CD4-positive, alpha-beta T cell treated with Interleukin-1 beta for 1 hour (primary cell): ENCODE measurements around the gene HSD11B2.

Experiments used
- DNase-seq, 2 donors: peaks; one replicate each; pipeline ENCODE4 v3.0.0-alpha.2; 2020 to 2022

The HSD11B2 gene

DNA sequence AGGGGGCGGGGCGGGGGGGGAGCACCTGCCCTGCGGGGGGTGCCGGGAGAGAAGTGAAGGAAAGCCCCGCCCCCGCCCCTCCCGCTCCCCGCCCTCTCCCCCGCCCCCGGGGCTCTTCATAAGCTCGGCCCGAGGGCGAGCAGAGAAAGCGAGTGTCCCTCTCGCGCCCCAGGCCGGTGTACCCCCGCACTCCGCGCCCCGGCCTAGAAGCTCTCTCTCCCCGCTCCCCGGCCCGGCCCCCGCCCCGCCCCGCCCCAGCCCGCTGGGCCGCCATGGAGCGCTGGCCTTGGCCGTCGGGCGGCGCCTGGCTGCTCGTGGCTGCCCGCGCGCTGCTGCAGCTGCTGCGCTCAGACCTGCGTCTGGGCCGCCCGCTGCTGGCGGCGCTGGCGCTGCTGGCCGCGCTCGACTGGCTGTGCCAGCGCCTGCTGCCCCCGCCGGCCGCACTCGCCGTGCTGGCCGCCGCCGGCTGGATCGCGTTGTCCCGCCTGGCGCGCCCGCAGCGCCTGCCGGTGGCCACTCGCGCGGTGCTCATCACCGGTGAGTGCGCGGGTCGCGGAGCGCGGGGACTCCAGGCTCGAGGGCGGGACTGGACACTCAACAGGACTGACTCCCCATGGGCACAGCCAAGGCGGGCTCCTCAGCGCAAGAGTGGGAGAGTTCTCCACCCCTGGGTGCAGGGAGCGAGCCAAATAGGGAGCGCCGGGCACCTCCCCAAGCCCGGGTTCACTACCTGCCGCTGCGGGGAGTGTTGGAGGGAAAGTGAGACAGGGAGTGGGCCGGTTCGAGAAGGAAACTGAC, at the start of gene HSD11B2:
Gene HSD11B2 (plus strand): TSS at position 145 of the 798 bp plus-strand sequence. CDS start 128 bp downstream, at position 273.
- peak; percentile 17 to 24 for DNase-seq

- no peak for DNase-seq
Observed at GRCh38 chr16:67383284-67383683, 47.6 kb upstream of the HSD11B2 start.

DNA sequence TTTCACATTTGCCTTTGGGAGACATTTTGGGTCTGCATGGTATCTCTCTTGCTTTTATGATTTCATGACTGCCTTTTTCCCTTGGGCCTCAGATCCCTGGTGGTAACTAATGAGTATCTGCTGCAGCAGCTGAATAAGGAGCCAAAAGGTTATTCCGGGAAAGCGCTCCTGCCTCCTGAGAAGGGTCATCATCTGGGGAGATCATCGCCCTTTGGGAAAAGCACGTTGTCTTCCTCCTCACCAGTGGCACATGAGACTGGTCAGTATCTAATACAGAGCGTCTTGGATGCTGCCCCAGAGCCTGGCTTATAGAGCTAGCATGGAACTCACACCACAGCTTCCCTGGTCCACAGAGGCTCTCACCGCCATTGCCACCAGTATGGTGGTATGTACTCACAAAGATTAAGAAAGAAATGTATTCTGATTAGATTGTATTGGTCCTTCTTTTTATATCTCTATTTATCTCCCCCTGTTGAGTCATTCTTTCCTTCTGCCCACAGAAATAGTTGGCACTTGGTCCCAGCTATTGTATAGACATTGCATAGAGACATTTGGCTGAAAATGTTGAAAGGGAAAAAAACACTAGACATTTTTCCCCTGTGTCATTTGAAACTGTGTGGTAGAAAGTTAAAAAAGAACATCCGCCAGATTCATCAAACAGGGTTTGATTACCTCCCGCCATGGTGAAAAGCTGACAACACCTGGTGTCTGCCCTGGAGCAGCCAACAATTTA, 46.0 kb upstream of the HSD11B2 start:
- DNase-seq: no peak

GRCh38 chr16:67386861-67387455, 44.0 kb upstream of the HSD11B2 start:
- DNase-seq: no peak

GRCh38 chr16:67387479-67388079, 43.3 kb upstream of the HSD11B2 start:
- DNase-seq: no peak

- no peak for DNase-seq
Observed at GRCh38 chr16:67388191-67388590, 42.7 kb upstream of the HSD11B2 start.

DNA sequence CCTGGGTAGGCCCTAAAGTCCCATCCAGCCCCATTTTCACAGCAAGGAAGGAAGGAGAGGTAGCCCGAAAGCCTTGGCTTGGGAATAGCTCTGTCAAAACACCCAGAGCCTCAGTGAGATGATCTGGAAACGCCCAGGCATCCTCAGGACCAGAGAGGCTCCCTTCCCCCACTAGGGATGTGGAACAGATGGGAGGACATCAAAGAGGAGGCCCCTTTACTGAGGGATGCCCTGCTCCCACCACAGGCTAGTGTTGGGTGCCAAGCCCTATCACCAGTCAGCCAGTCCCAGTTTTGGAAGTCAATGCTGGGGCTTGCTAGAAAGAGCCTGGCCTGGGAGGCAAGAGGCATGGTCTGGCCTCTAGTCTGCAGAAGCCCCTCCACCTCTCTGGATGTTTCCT, 42.3 kb upstream of the HSD11B2 start:
- no peak for DNase-seq

DNA sequence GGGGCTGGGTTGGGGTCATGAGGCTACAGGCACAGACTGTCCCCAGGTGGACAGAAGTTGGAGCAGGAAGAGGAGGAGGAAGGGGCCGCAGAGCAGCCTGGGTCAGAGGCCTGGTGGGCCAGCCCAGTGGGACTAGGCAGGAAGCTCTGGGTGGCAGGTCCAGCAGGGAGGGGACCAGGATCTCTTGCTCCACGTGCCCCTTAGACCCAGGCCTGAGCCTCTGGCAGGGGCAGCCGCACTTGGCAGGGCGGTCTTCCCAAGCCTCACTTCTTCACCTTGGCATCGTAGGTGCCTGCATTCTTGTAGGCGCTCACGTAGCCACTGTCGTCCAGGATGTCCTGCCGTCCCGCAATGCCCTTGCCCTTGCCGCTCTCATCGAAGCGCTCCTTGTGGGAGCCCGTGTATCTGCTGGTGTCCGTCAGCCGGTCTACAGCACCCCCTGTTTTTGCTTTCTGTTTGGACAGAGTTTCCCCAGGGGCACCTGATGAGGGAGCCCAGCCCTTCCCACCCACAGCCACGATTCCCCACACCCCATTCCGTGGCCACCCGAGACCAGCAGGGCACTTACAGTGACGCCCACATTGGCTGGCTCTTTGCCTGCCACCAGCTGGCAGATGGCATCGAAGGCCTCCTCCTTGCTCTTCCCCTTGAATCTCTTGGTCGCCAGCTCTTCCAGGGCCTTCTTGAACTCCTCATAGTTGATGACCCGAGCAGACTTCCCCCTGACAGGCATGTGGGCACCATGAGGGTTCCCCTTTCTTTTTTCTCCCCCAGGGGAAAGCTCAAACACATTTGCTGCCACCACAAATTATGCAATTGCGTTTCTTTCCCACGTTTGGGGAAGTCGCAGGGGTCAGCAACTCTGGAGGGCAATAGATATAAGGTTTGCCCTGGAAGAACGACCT, 40.8 kb upstream of the HSD11B2 start:
- peak; percentile 17 to 71 for DNase-seq

DNA sequence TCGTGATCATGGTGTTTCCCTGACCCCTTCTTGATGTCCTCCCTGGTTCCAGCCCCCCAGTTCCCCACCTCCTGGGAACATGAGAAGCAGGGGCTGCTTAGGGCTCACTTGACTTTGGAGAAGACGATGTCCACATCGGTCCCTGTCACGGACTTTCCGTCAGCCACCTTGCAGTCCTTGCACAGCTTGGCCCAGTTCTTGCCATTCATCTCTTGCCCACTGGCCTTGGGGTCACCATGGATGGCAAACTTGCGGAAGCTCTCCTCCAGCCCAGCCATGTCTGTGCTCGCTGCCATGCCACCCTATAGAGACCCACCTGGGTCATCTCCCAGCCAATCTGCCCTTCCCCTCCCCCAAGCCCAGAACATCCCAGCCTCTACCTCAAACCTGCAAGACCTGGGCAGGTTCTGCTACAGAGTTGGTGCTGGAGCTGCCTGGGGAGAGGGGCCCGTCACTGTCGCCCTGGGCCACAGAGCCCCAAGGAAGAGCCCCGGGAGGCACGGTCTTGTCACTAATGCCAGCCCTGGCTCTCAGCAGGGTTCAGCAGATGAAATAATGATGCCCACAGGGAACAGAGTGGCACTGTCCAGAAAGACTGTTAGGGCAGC, 40.0 kb upstream of the HSD11B2 start:
- DNase-seq: no peak

DNA sequence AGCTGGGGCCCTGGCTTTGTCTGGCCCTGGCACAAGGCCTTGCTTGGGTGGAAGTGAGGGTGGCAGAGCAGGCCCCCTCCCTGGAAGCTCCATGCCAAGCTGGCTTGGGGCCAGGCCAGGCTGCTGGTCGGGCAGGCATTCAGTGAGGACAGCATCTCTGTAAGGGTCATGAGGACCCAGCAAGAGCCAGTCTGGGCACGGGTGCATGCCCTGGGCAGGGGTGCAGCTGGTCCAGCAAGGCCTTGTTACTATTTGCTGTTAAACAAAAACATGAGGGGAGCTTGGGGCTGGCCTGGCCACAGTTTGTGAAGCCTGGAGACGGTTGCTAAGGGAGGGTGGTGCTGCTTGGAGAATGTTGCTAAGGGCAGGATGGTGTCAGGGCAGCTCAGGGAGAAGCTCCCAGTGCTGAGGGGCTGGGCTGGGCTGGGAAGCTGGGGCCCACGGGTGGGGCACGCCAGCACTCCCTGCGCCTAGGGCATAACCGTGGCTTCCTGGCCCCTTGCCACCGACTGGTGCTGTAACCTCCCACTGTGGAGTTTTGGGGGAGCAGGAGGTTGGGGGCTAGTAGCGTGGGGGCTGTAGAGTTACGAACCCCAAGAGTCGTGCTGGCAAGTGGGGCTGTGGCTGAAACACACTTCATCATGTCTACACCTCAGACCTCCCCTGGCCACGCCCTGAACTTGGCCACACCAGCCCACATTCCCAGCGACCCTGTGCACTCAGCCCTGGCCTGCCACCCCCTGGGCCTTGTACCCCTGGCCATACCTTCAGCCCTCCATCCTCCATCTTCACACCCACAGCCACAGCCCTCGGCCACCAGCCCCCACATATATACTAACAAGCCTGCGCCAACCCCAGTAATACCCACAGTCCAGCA, 39.3 kb upstream of the HSD11B2 start:
- peak in 1 of 2 donors; percentile 44 for DNase-seq

DNA sequence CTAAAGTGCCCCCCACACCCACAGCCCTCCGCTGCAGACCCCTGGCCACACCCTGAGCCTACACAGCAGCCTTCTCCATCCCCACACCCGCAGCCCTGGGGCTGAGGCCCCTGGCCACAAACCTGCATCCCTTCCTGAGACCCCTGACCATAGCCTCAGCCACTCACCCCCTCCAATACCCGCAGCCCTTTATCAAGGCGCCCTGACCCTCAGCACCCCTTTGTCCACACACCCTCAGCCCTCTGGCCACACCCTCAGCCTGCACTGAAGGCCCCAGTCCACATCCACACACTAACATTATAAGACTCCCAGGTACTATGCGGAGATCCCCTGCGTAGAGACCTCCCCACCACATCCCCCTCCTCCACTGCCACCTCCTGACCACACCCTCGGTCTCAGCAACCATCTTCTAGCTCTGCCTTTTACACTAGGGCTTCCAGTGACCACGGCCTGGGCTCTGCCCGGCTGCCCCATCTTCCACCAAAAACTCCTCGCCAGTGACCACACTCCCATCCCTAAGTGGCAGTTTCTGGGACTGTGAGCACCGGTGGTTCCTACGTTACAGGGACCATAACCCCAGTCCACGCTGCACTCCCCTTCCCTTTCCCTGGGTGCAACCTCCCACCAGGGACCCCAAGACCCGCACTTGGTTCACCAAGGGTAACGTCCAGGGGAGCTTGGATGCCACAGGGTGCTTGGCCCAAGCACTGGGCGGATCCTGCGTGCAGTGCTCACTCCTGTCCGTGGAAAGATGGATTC, 38.4 kb upstream of the HSD11B2 start:
- DNase-seq: no peak

DNA sequence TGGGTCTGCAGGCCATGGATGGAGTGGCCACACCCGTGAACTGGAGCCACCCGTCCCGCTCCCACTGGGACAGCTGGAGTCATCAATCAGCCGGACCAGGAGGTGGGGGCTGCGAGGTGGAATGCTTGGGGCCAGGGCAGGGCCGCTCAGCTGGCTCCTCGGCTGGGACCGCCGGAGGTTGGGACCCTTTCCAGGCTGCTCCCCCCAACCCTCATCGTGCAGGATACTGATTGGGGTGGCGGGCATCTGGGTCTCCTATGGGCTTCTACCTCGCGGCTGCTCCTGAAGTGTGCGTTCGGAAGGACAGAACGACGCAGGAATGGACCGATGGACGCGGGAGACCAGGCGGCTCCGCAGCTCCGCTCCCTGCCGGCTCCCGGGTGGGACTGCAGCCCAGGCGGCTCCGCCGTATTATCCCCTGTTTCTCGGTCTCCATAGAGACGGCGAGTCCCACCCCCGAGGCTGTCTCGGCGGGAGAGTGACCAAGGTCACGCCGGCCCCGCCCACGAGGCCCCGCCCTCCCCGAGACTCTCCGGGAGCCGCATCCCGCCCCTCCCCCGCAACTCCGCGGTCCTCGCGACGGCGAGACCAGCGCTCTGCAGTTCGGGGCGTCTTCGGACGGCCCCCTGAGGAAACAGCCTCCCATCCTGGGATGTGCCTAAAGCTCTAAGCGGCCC, 37.7 kb upstream of the HSD11B2 start, which contains the start of gene TPPP3:
Gene TPPP3 (minus strand): TSS at position 388 of the 677 bp plus-strand sequence. CDS start 2,387 bp downstream, outside the sequence.
- peak; percentile 59 to 84 for DNase-seq

- DNase-seq: no peak
Observed at GRCh38 chr16:67393788-67394154, 37.1 kb upstream of the HSD11B2 start.

DNA sequence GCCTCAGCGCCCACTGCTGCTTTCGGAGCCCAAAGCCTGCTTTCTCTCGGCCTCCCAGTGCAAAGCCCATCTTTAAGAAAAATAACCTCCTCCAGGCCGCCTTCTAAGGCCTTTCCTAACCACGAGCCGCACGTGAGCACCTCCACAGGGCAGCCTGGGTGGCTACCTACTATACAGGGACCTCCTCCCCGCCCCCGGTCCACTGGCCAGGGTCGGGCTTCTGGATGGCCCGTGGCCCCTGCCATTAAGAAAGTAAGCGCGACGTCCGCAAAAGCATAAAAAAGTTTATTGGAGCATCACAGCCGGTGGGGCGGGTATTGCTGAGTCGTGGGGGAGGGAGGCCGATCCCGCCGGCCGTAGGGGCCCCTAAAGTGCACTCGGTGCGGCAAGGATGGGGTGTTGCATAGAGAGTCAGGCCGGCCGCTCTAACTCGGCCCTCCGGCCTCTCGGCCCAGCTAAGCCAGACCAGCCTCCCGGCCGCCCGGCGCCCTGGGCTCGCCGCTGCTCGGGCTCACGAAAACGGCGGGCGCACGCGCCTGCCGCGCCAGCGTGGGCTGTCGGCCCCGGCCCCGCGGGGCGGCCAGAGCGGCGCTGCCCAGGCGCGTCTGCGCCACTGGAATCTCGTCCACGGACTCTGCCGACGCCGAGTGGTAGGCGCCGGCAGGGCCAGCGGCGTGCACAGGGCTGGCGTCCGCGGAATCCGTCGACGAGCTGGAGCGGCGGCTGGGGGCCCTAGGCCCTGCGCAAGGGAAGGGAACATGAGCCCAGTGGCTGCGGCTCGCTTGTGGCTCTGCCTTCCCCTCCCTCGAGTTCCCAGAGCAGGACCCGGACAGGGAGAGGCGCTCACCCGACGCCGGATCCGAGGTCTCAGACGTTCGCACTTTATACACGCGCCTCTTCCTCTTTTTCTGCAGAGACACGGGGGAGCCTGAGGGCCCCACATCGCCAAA, 36.5 kb upstream of the HSD11B2 start:
- DNase-seq: peak in 1 of 2 donors; percentile 59

DNA sequence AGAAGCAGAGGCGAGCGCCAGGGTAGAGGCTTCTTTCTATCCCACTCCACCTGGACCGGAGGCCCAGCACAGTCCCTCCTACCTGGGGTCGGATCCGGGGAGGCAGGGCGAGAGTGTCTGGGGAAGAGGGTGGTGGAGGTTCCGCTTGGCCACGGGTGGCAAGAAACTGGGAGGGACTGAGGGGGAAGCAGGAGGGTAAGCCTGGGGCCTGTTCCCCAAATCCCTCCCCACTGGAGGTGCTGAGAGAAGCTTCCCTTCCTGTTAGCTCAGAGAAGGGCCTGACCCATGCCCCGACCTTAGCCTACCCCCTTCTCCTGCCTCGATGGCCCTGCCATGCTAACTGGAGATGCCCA, 35.8 kb upstream of the HSD11B2 start:
- DNase-seq: no peak

DNA sequence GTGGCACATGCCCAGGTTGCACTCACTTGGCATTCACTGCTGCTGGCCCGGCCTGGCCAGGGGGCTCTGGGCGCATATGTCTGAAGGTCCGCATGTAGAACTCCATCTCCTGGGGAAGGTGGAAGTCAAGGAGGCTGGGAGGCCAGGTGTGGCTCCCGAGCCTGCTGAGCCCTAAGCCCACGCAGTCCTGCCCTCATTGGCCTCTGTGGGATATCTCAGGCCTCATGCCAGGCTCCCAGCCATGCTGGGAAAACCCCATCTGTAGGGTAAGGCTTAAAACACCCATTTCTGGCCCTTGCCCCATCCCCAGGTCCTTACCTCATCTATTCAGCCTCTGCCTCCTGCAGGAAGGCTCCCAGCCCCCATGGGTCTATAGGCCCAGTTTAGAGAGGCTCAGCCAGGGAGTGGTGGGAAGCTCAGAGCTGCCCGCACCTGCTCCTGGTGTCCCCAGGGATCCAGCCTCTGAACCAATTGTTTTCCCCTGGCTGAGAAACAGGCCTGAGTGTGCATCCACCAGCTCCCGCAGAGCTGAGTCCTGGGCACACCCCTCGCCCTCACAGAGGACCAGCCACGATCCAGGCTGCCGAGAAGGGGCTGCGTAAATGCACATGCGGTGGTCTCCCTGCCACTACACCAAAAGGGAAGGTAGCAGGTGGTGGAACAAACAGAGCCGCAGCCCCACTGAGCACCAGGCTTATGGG, 35.3 kb upstream of the HSD11B2 start:
- no peak for DNase-seq
